HFF-Myc (cell line): Measurements from ENCODE around the gene VEPH1.

Source experiments
- DNase-seq: peaks from one replicate; pipeline ENCODE4 v3.0.0-alpha.2; 2011; ENCODE audit warnings: low read depth; ENCODE audit errors: extremely low read depth
- H3K4me3 ChIP-seq: replicated peaks from 2 replicates; pipeline ENCODE4 v1.5.1; 2011; ENCODE audit warnings: low read depth, mild to moderate bottlenecking, control low read depth, low read length
- CTCF ChIP-seq: IDR thresholded peaks from 2 replicates; pipeline ENCODE4 v1.5.1; 2012; ENCODE audit warnings: mild to moderate bottlenecking, low read depth, low read length, control low read depth; ENCODE audit errors: missing control alignments

The VEPH1 gene

GRCh38 chr3:157467200-157467599, 36.0 kb downstream of the VEPH1 start:
- TF ChIP-seq CTCF = no peak
- DNase-seq = no peak

GRCh38 chr3:157465741-157466140, 37.5 kb downstream of the VEPH1 start:
- TF ChIP-seq CTCF = no peak
- H3K4me3 ChIP-seq = no peak overlapping the region
- no peak for DNase-seq

More at GRCh38 chr3:157467200-157467599, 36.0 kb downstream of the VEPH1 start:
- no peak overlapping the region for H3K4me3 ChIP-seq

- DNase-seq = no peak
- H3K4me3 ChIP-seq = no peak overlapping the region
These were observed 38.9 kb downstream of the VEPH1 start for GRCh38 chr3:157464321-157464720.

GRCh38 chr3:157463816-157464215, 39.4 kb downstream of the VEPH1 start:
- TF ChIP-seq CTCF = no peak
- DNase-seq = no peak

More at GRCh38 chr3:157464321-157464720, 38.9 kb downstream of the VEPH1 start:
- TF ChIP-seq CTCF = no peak

GRCh38 chr3:157460253-157460652, 43.0 kb downstream of the VEPH1 start:
- DNase-seq = no peak
- TF ChIP-seq CTCF = no peak

More at GRCh38 chr3:157463816-157464215, 39.4 kb downstream of the VEPH1 start:
- H3K4me3 ChIP-seq = no peak overlapping the region

GRCh38 chr3:157459706-157460105, 43.5 kb downstream of the VEPH1 start:
- H3K4me3 ChIP-seq = no peak overlapping the region
- no peak for TF ChIP-seq CTCF
- DNase-seq = no peak

More at GRCh38 chr3:157460253-157460652, 43.0 kb downstream of the VEPH1 start:
- no peak overlapping the region for H3K4me3 ChIP-seq

- no peak for TF ChIP-seq CTCF
- H3K4me3 ChIP-seq = no peak overlapping the region
- no peak for DNase-seq
These were observed 49.4 kb downstream of the VEPH1 start for GRCh38 chr3:157453824-157454223.
